ENCODE results near the gene LTB4R2.

DNA sequence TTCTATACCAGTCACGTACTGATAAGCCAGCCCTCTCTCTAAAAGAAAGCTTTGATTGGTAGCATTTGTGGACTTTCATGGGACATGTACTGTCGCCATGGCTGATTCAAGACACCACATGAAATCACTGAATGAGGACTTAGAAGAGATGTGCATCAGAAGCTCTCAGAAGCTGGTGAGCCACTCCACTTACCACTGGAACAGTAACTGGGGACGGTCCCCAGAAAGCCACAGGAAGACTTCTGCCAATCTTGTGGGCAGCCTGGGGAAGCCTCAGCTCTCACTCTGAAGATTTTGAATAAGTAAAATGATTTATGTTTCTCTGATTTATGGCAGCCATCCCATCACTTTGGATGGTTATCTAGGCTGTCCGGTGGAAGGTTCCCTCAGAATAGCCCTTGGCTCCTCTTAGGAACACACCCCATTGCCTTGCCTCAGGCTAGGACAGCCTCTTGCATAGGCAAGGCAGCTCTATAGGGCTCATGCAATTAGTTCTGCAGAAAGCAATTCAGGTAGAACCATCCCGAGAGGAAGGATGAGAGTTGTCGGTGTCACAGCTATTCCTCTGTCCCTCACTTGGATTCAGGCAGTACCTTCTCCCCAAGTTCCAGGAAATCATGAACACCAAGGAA is 20.2 kb upstream of the LTB4R2 start:
- TF ChIP-seq MYBL2 (CRISPR knock-in tag; IDR thresholded peaks at IDR 0.05) (no peak), JUN (CRISPR knock-in tag; IDR thresholded peaks at IDR 0.05) (no peak), FOXP1 (CRISPR knock-in tag; IDR thresholded peaks at IDR 0.05; ENCODE audit: borderline replicate concordance) (no peak), ZBTB21 (CRISPR knock-in tag; IDR thresholded peaks at IDR 0.05; ENCODE audit: borderline replicate concordance) (no peak)
- TF ChIP-seq, protein P1, sequence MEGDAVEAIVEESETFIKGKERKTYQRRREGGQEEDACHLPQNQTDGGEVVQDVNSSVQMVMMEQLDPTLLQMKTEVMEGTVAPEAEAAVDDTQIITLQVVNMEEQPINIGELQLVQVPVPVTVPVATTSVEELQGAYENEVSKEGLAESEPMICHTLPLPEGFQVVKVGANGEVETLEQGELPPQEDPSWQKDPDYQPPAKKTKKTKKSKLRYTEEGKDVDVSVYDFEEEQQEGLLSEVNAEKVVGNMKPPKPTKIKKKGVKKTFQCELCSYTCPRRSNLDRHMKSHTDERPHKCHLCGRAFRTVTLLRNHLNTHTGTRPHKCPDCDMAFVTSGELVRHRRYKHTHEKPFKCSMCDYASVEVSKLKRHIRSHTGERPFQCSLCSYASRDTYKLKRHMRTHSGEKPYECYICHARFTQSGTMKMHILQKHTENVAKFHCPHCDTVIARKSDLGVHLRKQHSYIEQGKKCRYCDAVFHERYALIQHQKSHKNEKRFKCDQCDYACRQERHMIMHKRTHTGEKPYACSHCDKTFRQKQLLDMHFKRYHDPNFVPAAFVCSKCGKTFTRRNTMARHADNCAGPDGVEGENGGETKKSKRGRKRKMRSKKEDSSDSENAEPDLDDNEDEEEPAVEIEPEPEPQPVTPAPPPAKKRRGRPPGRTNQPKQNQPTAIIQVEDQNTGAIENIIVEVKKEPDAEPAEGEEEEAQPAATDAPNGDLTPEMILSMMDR (IDR thresholded peaks at IDR 0.05), result no peak
- TF ChIP-seq, protein P2, sequence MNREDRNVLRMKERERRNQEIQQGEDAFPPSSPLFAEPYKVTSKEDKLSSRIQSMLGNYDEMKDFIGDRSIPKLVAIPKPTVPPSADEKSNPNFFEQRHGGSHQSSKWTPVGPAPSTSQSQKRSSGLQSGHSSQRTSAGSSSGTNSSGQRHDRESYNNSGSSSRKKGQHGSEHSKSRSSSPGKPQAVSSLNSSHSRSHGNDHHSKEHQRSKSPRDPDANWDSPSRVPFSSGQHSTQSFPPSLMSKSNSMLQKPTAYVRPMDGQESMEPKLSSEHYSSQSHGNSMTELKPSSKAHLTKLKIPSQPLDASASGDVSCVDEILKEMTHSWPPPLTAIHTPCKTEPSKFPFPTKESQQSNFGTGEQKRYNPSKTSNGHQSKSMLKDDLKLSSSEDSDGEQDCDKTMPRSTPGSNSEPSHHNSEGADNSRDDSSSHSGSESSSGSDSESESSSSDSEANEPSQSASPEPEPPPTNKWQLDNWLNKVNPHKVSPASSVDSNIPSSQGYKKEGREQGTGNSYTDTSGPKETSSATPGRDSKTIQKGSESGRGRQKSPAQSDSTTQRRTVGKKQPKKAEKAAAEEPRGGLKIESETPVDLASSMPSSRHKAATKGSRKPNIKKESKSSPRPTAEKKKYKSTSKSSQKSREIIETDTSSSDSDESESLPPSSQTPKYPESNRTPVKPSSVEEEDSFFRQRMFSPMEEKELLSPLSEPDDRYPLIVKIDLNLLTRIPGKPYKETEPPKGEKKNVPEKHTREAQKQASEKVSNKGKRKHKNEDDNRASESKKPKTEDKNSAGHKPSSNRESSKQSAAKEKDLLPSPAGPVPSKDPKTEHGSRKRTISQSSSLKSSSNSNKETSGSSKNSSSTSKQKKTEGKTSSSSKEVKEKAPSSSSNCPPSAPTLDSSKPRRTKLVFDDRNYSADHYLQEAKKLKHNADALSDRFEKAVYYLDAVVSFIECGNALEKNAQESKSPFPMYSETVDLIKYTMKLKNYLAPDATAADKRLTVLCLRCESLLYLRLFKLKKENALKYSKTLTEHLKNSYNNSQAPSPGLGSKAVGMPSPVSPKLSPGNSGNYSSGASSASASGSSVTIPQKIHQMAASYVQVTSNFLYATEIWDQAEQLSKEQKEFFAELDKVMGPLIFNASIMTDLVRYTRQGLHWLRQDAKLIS (CRISPR knock-in tag; IDR thresholded peaks at IDR 0.05; ENCODE audit: borderline replicate concordance), result no peak

All from WTC11 (cell line).